ENCODE results near the gene METRN. TPM values are rescaled to one million over a fixed set of nuclear protein-coding genes. Genes with fewer than 3 reads are reported as not detected.

The METRN gene
- total and polyA plus RNA-seq, 8 donors: 9.3 to 57.3 (median 15.4) TPM

GRCh38 chr16:717450-718245, 2.7 kb downstream of the METRN start:
- H3K27me3 ChIP-seq: peaks cover 0 to 59% of the 10 kb centered on the region in 2 donors
- H3K4me1 ChIP-seq: peaks cover 17 to 56% of the 10 kb centered on the region in 2 donors
- peaks cover 0 to 4% of the 10 kb centered on the region in 2 donors for H3K36me3 ChIP-seq
- DNase-seq (no peak), ATAC-seq (no peak)
- H3K4me3 ChIP-seq: no peak overlapping the region
- H3K27ac ChIP-seq: no peak overlapping the region
- no peaks in the 10 kb centered on the region for H3K9me3 ChIP-seq
- intact Hi-C loops (cut with DNase I): no loop called here
- TF ChIP-seq CTCF (IDR thresholded peaks at IDR 0.05): no peak

- peaks cover 0 to 57% of the 10 kb centered on the region in 2 donors for H3K27me3 ChIP-seq
- no peak for ATAC-seq
- H3K36me3 ChIP-seq: peaks cover 0 to 4% of the 10 kb centered on the region in 2 donors
- peaks cover 17 to 54% of the 10 kb centered on the region in 2 donors for H3K4me1 ChIP-seq
- intact Hi-C loops (cut with DNase I): no loop called here
- DNase-seq: no peak
- no peak overlapping the region for H3K4me3 ChIP-seq
- no peak overlapping the region for H3K27ac ChIP-seq
- no peaks in the 10 kb centered on the region for H3K9me3 ChIP-seq
- TF ChIP-seq CTCF (IDR thresholded peaks at IDR 0.05): no peak
These were observed 3.5 kb downstream of the METRN start for GRCh38 chr16:718389-718788.

GRCh38 chr16:718922-719321, 4.0 kb downstream of the METRN start:
- no peak for TF ChIP-seq CTCF (IDR thresholded peaks at IDR 0.05)
- peaks cover 0 to 4% of the 10 kb centered on the region in 2 donors for H3K36me3 ChIP-seq
- peaks cover 17 to 54% of the 10 kb centered on the region in 2 donors for H3K4me1 ChIP-seq
- no peak overlapping the region for H3K27ac ChIP-seq
- peaks cover 0 to 51% of the 10 kb centered on the region in 2 donors for H3K27me3 ChIP-seq
- DNase-seq (no peak), ATAC-seq (no peak)
- intact Hi-C loops (cut with DNase I): no loop called here
- no peak overlapping the region for H3K4me3 ChIP-seq
- no peaks in the 10 kb centered on the region for H3K9me3 ChIP-seq

GRCh38 chr16:719815-720446, 5.0 kb downstream of the METRN start:
- peak overlapping the region; percentile 86 to 87 for H3K27ac ChIP-seq
- DNase-seq (no peak), ATAC-seq (no peak)
- H3K4me3 ChIP-seq: peak overlapping the region; percentile 77 to 80
- intact Hi-C loops (cut with DNase I): no loop called here
- H3K9me3 ChIP-seq: no peaks in the 10 kb centered on the region
- H3K4me1 ChIP-seq: peaks cover 14 to 45% of the 10 kb centered on the region in 2 donors
- H3K36me3 ChIP-seq: peaks cover 0 to 4% of the 10 kb centered on the region in 2 donors
- TF ChIP-seq CTCF (IDR thresholded peaks at IDR 0.05): no peak
- H3K27me3 ChIP-seq: peaks cover 0 to 42% of the 10 kb centered on the region in 2 donors

GRCh38 chr16:720447-720989, 5.6 kb downstream of the METRN start:
- Histone ChIP-seq H3K36me3 (peaks cover 0 to 4% of the 10 kb centered on the region in 2 donors), H3K27me3 (peaks cover 0 to 42% of the 10 kb centered on the region in 2 donors), H3K9me3 (no peaks in the 10 kb centered on the region), H3K27ac (peak overlapping the region; percentile 86 to 87), H3K4me3 (peak overlapping the region; percentile 77 to 80), H3K4me1 (peaks cover 14 to 41% of the 10 kb centered on the region in 2 donors)
- ATAC-seq (peak; percentile 37), DNase-seq (peak in 2 of 4 donors; percentile 50 to 72)
- intact Hi-C loops (cut with DNase I): no loop called here
- no peak for TF ChIP-seq CTCF (IDR thresholded peaks at IDR 0.05)

Data from left lung (tissue), 10 donors.